Lower leg skin (tissue), 3 donors: Measurements from ENCODE around the gene PTX3.

Source experiments
- POLR2A ChIP-seq, 2 donors: fragments of 450-650 bp; IDR thresholded peaks; one replicate each; pipeline ENCODE4 v1.6.1; 2016 to 2017; ENCODE audit warnings: antibody characterized with exemption in 2 of 2, mild to moderate bottlenecking in 1 of 2, moderate library complexity in 1 of 2
- TF ChIP-seq, protein P1 (sequence below), 3 donors: fragments of 450-650 bp; IDR thresholded peaks; one replicate each; pipeline ENCODE4 v1.5.1; 2016; ENCODE audit warnings: antibody characterized with exemption in 3 of 3, mild to moderate bottlenecking in 3 of 3, moderate library complexity in 2 of 3

DNA sequence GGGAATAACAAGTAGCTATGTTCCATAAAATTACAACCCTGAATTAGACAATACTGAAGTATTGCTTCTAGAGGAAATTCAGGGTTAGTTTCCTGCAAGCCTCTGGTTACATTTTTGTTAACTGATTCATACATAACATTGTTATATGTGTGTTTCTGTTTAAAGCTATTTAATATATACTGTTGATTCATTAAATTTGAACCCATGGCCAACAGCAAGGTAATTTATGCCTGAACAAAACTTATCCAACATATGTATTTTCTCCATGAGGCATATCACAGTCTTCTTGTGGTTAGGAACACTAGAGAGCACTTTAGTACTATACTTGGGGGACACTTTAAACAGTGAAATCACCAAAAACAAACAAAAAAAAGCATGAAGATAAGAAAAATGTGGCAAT is 47.7 kb upstream of the PTX3 start:
- TF ChIP-seq, protein P1, sequence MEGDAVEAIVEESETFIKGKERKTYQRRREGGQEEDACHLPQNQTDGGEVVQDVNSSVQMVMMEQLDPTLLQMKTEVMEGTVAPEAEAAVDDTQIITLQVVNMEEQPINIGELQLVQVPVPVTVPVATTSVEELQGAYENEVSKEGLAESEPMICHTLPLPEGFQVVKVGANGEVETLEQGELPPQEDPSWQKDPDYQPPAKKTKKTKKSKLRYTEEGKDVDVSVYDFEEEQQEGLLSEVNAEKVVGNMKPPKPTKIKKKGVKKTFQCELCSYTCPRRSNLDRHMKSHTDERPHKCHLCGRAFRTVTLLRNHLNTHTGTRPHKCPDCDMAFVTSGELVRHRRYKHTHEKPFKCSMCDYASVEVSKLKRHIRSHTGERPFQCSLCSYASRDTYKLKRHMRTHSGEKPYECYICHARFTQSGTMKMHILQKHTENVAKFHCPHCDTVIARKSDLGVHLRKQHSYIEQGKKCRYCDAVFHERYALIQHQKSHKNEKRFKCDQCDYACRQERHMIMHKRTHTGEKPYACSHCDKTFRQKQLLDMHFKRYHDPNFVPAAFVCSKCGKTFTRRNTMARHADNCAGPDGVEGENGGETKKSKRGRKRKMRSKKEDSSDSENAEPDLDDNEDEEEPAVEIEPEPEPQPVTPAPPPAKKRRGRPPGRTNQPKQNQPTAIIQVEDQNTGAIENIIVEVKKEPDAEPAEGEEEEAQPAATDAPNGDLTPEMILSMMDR (IDR thresholded peaks at IDR 0.05), result no peak
- TF ChIP-seq POLR2A (IDR thresholded peaks at IDR 0.05), result no peak
